NCI-H2171 treated with DMSO at 0.1 percent for 48 hours (cell line): ENCODE results near the gene GALNT3.

ENCODE experiments used
- DNase-seq: peaks from one replicate; lab custom pipeline; 2025; lab: John Stamatoyannopoulos, UW

GALNT3 gene

DNA sequence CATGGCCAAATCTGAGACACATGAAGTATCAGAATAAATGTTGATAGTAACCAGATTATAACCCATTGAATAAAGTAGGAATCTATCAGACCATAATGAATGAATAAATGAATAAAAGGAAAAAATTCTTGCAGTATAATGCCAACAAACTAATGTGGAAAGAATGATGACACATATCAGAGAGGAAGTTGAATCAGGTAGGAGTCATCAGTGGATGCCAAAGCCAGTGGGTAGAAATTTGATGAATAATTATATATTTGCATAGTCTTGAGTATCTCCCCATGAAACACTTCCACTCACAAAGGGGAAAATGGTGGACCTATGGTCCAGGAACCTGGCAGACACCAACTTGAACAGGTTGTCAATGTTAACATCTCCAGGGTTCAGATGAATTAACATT lies 68.6 kb downstream of the GALNT3 start:
- no peak for DNase-seq

DNA sequence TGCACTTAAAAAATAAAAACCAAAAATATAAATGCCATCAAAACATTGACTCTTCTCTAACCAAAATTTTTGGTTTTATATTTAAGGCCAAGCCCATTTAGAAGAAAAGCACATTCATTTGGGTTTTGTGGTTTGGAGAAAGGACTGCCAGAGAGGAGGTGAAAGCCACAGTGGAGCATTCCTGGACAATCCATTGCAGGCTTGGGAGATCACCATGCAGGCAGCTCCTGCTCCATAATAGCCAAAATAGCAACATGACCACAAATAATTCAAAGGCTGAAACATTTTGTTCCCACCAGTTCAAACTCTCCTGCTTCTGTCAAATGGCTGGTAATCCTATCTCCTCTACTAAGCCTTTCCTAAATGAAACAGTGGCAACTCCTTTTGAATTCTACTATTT lies 73.5 kb downstream of the GALNT3 start:
- DNase-seq, result no peak

DNA sequence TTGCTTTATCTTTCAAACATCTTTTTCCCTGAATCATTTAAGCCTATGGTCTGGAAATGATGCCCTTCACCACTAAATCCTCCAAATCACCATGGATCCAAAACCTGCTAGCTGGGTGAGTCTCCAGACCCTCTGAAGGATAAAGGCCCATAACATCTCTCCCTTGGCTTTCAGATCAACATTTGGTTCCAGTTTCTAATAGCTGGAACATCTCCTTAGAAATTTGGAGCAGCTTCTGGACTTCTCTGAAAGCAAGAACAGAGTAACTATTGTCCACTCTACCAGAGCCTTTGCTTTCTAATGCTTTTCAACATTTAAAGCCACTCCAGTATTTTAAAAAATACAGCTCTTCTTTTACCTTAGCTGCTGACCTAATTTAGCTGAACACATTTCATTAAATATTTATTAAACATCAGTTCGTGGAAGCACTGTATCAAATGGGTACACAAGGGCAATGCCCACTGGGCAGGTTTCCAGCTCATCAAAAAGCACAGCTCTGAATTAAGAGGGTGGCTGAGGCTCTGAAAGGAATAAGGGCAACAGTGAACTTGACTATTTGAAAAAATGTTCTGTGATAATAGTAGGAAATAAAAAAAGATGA lies 75.3 kb downstream of the GALNT3 start:
- DNase-seq, result no peak

DNA sequence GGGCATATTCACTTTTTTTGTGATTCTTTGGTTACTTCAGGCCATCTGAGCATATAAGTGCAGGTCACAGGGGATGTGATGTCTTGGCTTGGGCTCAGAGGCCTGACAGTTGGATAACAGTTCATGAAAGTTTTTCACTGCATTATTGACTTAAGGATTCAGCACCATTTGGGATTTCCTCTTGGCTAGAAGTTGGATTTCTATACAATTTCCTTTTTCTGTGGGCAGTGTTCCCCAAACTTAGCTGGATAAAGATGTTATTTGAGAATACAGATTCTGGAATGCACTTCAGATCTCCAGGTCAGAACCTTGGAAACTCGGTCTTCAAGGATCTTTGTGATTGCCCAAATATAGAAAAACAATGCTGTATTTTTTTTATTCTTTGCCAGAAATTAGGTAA lies 78.0 kb downstream of the GALNT3 start:
- no peak for DNase-seq

DNA sequence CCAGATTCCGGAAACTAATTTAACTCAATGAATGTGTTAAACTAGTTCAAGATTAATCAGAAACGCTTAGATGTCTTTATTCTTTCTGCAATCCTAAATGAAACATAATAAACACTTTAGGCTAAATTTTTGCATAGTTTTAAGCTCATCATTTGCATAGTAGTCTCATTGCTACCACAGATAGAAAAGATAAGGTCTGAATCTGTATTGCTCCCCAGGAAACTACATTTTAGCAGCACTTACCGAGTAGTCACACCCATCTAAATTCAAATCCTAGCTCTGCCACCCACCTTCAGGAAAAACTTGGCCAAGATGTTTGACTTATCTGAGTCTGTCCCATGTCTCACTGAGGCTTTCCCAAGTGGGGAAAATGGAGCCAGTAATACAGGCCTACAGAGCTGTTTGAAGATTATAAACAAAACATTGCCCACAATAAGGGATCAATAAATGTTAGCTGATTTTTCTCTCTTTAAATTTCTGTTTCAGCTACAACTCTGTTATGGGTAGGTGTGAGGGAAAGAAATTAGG lies 87.0 kb downstream of the GALNT3 start:
- DNase-seq, result no peak

DNA sequence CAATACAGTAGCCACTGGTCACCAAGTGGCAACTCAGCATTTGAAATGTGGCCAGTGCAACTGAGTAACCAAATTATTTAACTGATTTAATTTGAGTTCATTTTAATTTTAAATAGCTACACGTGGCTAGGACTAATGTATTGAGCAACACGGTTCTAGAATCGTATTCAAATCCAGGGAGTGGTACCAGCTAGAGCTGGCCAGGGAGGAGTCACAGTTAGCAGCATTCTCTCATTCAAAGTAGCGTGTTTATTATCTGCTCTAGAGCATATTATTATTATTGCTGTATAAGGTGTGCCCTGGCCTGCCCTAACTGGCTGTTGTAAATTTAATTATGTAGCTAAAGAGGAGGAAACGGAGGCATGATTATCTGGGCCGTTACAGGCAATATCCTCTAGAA lies 92.9 kb downstream of the GALNT3 start:
- DNase-seq, result no peak

DNA sequence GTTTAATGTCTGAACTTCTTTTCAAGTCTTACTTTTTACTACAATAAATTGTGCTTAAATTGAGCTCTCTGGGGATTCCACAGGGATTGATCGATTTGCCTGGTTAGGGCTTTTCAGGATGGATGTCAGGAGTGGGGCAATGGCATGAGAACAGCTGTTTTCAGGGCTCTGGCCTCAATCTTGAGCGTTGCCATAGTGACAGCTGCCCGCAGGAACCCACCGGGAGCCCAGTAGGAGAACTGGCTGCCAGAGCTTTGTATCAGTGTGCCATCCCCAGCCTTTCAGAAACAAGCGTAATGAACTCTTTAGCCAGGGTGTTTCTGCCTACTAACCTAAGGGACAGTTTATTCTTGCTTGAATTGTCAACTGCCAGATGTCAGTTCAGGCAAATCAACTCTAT lies 93.5 kb downstream of the GALNT3 start:
- peak; percentile 14 for DNase-seq

DNA sequence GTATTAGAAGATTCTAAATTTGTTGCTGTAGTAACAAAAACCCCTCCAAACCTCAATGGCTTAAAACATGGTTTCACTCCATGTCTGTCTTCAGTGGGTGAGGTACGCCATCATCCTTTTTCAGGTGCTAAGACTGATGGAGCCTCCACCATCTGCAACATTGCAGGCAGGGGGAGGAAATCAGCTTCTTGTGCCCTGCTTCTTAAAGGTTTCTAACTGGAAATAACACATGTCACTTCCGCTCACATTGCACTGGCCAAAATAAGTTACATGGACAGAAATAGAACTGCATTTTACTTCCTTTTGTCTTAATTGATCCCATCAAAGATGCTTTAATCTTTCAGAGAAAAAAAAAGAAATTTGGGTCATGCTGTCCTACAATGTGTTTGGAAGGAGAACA lies 94.1 kb downstream of the GALNT3 start:
- no peak for DNase-seq

DNA sequence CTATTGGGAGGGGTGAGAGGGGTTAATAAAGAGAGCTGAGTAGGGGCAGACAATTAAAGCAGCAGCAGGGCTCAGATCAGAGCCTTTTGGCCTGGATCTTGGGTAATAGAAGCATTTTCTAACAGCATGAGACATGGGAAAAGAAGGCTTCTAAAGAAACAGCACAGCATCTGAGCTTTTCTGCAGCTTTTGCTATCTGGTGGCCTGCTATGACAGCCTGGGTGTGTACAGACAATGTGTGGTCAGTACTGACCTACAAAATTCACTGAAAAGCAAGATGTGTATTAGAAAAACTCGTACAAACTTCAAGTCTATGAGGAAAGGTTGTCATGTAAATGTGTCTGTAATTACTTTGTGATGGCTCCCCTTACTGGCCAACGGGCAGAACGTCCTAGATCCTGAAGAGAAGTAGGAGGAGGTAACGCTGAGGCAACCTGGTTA lies 95.6 kb downstream of the GALNT3 start:
- DNase-seq, result peak; percentile 83

DNA sequence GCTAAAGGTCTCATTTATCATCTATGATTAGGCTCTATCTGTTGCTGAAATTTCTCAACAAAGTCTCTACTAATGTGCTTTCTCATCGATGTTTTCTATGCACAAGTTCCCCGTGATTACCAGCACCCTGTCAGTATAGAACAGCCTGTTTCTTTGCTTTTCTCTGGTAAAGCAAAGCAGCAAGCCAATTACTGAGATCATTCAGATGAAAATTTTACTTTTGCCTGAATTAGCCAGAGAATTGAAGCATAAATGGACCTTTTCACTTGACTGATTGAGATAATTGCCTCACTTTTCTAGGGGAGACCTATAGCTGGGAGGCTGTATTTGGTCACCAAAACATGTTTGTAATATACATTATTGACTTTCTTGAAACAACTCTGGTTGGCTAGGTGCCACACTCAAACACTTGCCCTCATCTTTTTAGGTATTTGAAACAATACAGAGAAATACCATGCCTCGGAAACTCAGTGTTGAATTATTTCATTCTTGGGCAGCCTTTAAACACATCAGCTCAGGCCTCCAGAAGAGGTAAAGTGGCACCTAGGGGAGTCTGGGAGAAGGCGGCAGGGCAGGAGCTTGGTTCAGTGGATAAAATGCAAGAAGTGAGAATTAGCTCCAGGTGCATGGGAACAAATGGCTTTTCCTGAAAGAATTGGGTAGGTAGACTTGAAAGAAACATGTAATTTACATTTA lies 96.2 kb downstream of the GALNT3 start:
- DNase-seq, result peak; percentile 77
